HEK293 (cell line): ENCODE data around the gene KDM4B.

ENCODE experiments used
- CTCF ChIA-PET: fragments of 350-600 bp; formaldehyde crosslinking; extraction: SDS; loops from one replicate; lab custom pipeline; 2021; ENCODE audit warnings: antibody characterized with exemption; lab: Yijun Ruan, JAX
- POLR2A ChIA-PET: fragments of 300-600 bp; formaldehyde crosslinking; extraction: SDS; loops from one replicate; lab custom pipeline; 2020; ENCODE audit warnings: antibody characterized with exemption, inconsistent platforms; lab: Yijun Ruan, JAX
- H3K27ac ChIP-seq: fragments of 200-500 bp; sonication (Bioruptor generic); 2 replicates; pipeline ENCODE4 v1.5.1; 2014; ENCODE audit warnings: low read depth, low read length, control low read depth, inconsistent platforms; ENCODE audit errors: extremely low read depth
- H3K36me3 ChIP-seq, 2 experiments: fragments of 200-500 bp in 1 of 2; sonication (Bioruptor generic) in 1 of 2; 1 replicate in 1 of 2; 2 replicates in 1 of 2; pipeline ENCODE4 v1.5.1; 2014 to 2017; ENCODE audit warnings: inconsistent platforms in 2 of 2, low read length in 2 of 2; ENCODE audit not compliant: control insufficient read depth in 2 of 2, insufficient read depth in 1 of 2
- H3K4me1 ChIP-seq: fragments of 200-500 bp; sonication (Bioruptor generic); 2 replicates; pipeline ENCODE4 v1.5.1; 2014; ENCODE audit warnings: mild to moderate bottlenecking, low read length, inconsistent platforms; ENCODE audit not compliant: control insufficient read depth, insufficient read depth
- H3K4me3 ChIP-seq: 2 replicates; pipeline ENCODE4 v1.5.1; 2011; ENCODE audit warnings: low read depth, mild to moderate bottlenecking, control low read depth, low read length, moderate library complexity
- H3K9me3 ChIP-seq: fragments of 200-500 bp; sonication (Bioruptor generic); 2 replicates; pipeline ENCODE4 v1.5.1; 2014; ENCODE audit warnings: low read depth, low read length, inconsistent platforms; ENCODE audit not compliant: control insufficient read depth, insufficient read depth
- KLF1 ChIP-seq: fragments of 450-650 bp; formaldehyde crosslinking; IDR thresholded peaks from 2 replicates; pipeline ENCODE4 v1.5.1; 2016; ENCODE audit warnings: missing biosample characterization, missing genetic modification characterization
- KLF8 ChIP-seq: fragments of 450-650 bp; formaldehyde crosslinking; IDR thresholded peaks from 2 replicates; pipeline ENCODE4 v1.5.1; 2016; ENCODE audit warnings: missing biosample characterization, missing genetic modification characterization
- PBX3 ChIP-seq: sonication (generic); formaldehyde crosslinking; IDR thresholded peaks from 2 replicates; pipeline ENCODE4 v1.8.1; 2022; ENCODE audit warnings: mild to moderate bottlenecking, moderate library complexity, missing genetic modification reagents
- SP3 ChIP-seq: fragments of 450-650 bp; formaldehyde crosslinking; IDR thresholded peaks from 2 replicates; pipeline ENCODE4 v1.5.1; 2016; ENCODE audit warnings: missing biosample characterization, missing genetic modification characterization
- ZNF354C ChIP-seq: fragments of 450-650 bp; formaldehyde crosslinking; IDR thresholded peaks from 2 replicates; pipeline ENCODE4 v1.5.1; 2016; ENCODE audit warnings: missing biosample characterization, missing genetic modification characterization, low read depth, borderline replicate concordance
- ZNF600 ChIP-seq: fragments of 450-650 bp; formaldehyde crosslinking; IDR thresholded peaks from 2 replicates; pipeline ENCODE4 v1.5.1; 2016; ENCODE audit warnings: missing biosample characterization, missing genetic modification characterization
- ZNF830 ChIP-seq: fragments of 450-650 bp; IDR thresholded peaks from 2 replicates; pipeline ENCODE4 v1.5.0; 2018; ENCODE audit warnings: missing biosample characterization, missing genetic modification characterization, low read depth, mild to moderate bottlenecking, moderate library complexity
- TF ChIP-seq, protein P1 (sequence below): fragments of 450-650 bp; formaldehyde crosslinking; IDR thresholded peaks from 2 replicates; pipeline ENCODE4 v1.5.1; 2016; ENCODE audit warnings: missing biosample characterization, missing genetic modification characterization
- TF ChIP-seq, protein P2 (sequence below): fragments of 450-650 bp; formaldehyde crosslinking; IDR thresholded peaks from 2 replicates; pipeline ENCODE4 v1.5.1; 2016; ENCODE audit warnings: missing biosample characterization, missing genetic modification characterization, borderline replicate concordance

The KDM4B gene

DNA sequence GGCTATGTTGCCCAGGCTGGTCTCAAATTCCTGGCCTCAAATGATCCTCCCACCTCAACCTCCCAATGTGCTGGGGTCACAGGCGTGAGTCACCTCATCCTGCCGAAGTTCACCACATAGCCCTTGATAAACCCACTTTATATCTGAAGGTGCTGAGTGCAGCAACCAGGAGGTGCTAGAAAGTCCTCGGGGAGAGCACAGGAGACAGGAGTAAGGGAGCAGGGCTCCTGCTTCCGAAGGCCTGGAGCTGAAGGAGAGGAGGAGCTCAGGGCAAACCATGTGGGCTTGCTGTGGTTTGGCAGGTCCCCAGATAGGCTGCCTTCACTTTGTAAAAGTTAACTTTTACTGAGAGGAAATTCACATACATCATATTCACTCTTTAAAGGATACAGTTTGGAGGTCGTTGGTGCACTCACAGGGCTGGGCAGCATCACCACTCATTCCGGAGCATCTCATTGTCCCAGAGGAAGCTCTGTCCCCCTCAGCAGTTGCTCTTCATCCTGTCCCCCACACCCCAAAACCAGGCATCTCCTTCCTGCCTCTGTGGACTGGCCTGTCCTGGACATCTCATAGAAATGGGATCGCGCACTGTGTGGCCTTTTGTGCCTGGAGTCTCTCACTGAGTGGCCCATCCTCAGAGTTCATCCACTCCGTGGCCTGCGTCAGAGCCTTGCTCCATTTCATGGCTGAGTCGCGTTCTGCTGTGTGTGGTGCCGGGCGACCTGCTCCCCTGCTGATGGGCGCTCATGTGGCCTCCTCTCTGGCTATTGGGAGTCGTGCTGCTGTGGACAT, 49.5 kb downstream of the KDM4B start:
- peaks cover 0 to 29% of the 10 kb centered on the region in 2 experiments; a peak in 2 of 3 replicates for H3K36me3 ChIP-seq
- ChIA-PET POLR2A (no interaction called here), CTCF (interaction anchor here (0.9 to 1.5 kb wide), 2 partner anchors 11 to 17 kb away, joined by 3 to 4 read pairs; no protein-coding TSS in a partner anchor)
- H3K9me3 ChIP-seq = no peaks in the 10 kb centered on the region
- H3K4me1 ChIP-seq = no peaks in the 10 kb centered on the region
- TF ChIP-seq ZNF830 (tag by site-specific recombination) = no peak
- TF ChIP-seq, protein P1, sequence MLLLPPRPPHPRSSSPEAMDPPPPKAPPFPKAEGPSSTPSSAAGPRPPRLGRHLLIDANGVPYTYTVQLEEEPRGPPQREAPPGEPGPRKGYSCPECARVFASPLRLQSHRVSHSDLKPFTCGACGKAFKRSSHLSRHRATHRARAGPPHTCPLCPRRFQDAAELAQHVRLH (tag by site-specific recombination) = no peak
- peak; percentile 54; the same call in 1 of the 2 replicates for TF ChIP-seq ZNF600
- no peak for TF ChIP-seq SP3 (tag by site-specific recombination)
- TF ChIP-seq, all 188 proteins: peak for 1
- no peak overlapping the region for H3K27ac ChIP-seq
- H3K4me3 ChIP-seq = no peak overlapping the region

- Histone ChIP-seq H3K4me3 (no peak overlapping the region), H3K4me1 (no peaks in the 10 kb centered on the region)
- CTCF ChIA-PET = interaction anchor here (2.0 kb wide), 1 partner anchor 10 kb away, joined by 9 read pairs; no protein-coding TSS in a partner anchor
- no peak for TF ChIP-seq ZNF354C (tag by site-specific recombination)
- TF ChIP-seq, protein P2, sequence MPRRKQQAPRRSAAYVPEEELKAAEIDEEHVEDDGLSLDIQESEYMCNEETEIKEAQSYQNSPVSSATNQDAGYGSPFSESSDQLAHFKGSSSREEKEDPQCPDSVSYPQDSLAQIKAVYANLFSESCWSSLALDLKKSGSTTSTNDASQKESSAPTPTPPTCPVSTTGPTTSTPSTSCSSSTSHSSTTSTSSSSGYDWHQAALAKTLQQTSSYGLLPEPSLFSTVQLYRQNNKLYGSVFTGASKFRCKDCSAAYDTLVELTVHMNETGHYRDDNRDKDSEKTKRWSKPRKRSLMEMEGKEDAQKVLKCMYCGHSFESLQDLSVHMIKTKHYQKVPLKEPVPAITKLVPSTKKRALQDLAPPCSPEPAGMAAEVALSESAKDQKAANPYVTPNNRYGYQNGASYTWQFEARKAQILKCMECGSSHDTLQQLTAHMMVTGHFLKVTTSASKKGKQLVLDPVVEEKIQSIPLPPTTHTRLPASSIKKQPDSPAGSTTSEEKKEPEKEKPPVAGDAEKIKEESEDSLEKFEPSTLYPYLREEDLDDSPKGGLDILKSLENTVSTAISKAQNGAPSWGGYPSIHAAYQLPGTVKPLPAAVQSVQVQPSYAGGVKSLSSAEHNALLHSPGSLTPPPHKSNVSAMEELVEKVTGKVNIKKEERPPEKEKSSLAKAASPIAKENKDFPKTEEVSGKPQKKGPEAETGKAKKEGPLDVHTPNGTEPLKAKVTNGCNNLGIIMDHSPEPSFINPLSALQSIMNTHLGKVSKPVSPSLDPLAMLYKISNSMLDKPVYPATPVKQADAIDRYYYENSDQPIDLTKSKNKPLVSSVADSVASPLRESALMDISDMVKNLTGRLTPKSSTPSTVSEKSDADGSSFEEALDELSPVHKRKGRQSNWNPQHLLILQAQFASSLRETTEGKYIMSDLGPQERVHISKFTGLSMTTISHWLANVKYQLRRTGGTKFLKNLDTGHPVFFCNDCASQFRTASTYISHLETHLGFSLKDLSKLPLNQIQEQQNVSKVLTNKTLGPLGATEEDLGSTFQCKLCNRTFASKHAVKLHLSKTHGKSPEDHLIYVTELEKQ (tag by site-specific recombination) = no peak
- TF ChIP-seq KLF8 (tag by site-specific recombination) = no peak
- no peak for TF ChIP-seq ZNF600
- TF ChIP-seq, all 188 proteins: peak for 0
- Histone ChIP-seq H3K9me3 (no peaks in the 10 kb centered on the region), H3K27ac (no peak overlapping the region), H3K36me3 (peaks cover 0 to 29% of the 10 kb centered on the region in 2 experiments; a peak in 2 of 3 replicates)
- POLR2A ChIA-PET = no interaction called here
These were observed 51.5 kb downstream of the KDM4B start for GRCh38 chr19:5020368-5020767.

DNA sequence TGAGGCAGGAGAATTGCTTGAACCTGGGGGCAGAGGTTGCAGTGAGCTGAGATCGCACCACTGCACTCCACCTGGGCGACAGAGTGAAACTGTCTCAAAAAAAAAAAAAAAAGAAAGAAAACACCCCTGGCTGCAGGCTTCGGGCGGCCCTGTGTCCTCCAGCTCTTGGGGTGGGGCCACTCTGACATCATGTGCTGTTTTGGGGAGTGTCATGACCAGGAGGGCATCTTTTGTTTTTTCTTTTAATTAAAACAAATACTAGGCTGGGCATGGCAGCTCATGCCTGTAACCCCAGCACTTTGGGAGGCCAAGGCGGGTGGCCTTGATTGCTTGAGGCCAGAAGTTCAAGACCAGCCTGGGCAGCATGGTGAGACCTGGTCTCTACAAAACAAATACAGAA, 52.1 kb downstream of the KDM4B start:
- CTCF ChIA-PET = interaction anchor here (0.6 to 2.0 kb wide), 3 partner anchors 10 to 209 kb away, joined by 3 to 9 read pairs (median 3); no protein-coding TSS in a partner anchor
- no peaks in the 10 kb centered on the region for H3K4me1 ChIP-seq
- peak; percentile 81 for TF ChIP-seq KLF1
- no peak for TF ChIP-seq PBX3 (CRISPR knock-in tag)
- H3K4me3 ChIP-seq = no peak overlapping the region
- H3K9me3 ChIP-seq = no peaks in the 10 kb centered on the region
- H3K27ac ChIP-seq = no peak overlapping the region
- POLR2A ChIA-PET = interaction anchor here (0.7 kb wide), 1 partner anchor 602 kb away, joined by 7 read pairs; the partner anchor contains the start of genes SAFB and SAFB2
- H3K36me3 ChIP-seq = peaks cover 0 to 29% of the 10 kb centered on the region in 2 experiments; a peak in 2 of 3 replicates
